GM18520 (cell line): Measurements from ENCODE around the gene RMC1.

ENCODE experiments used
- ATAC-seq: cut with Tn5 transposase; IDR thresholded peaks from one replicate; pipeline ENCODE4 v1.9.1; 2021; ENCODE audit not compliant: unreplicated experiment

The RMC1 gene

GRCh38 chr18:23580677-23581367, 77.5 kb downstream of the RMC1 start:
- no peak for ATAC-seq
